Neural progenitor cell (in vitro differentiated cells): Measurements from ENCODE around the gene RAB8B.

Source experiments
- CTCF ChIP-seq: fragments of 200-600 bp; sonication (generic); IDR thresholded peaks from 2 replicates; pipeline ENCODE4 v1.5.1; 2017; ENCODE audit warnings: antibody characterized with exemption, mild to moderate bottlenecking
- EZH2 ChIP-seq: fragments of 200-600 bp; sonication (generic); IDR thresholded peaks from 2 replicates; pipeline ENCODE4 v1.6.1; 2017; ENCODE audit warnings: antibody characterized with exemption, mild to moderate bottlenecking, moderate library complexity

DNA sequence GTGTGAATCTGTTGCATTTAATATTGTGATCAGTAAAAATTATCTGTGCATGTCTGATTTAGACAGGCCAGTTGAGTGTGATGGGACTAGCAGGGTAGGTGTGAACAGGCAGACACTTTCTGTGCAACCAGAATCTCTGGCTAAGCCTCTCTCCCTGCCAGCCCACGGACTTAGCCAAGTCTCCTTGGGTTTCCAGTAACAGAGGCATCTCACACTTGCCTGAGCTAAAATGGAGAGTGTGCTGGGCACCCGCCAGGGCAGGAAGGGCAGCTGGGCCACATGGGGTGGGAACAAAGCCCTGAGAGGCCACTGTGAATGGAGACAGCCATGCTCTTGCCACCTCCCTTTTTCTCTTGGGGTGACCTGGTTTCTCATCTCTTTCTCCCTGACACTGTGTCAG, 19.6 kb upstream of the RAB8B start:
- TF ChIP-seq CTCF, result no peak
- no peak for TF ChIP-seq EZH2
